Mammary epithelial cell (primary cell): Measurements from ENCODE around the gene RABGAP1L.

ENCODE experiments used
- CTCF ChIP-seq, 2 donors: IDR thresholded peaks in 1 of 2; conservative IDR thresholded peaks in 1 of 2; 2 replicates each; pipeline ENCODE4 v1.5.1; 2011 to 2012; ENCODE audit warnings: inconsistent platforms in 2 of 2, low read length in 2 of 2, mild to moderate bottlenecking in 2 of 2, control low read depth in 1 of 2, low read depth in 1 of 2; ENCODE audit not compliant: insufficient read depth in 1 of 2; ENCODE audit errors: extremely low read depth in 1 of 2
- EZH2 ChIP-seq: IDR thresholded peaks from 2 replicates; pipeline ENCODE4 v1.6.1; 2012; ENCODE audit warnings: low read length, inconsistent platforms, borderline replicate concordance

- TF ChIP-seq CTCF (conservative IDR thresholded peaks at IDR 0.05 in 1 of 2, IDR thresholded peaks at IDR 0.05 in 1 of 2; ENCODE audit: extremely low read depth in 1 of 2, insufficient read depth in 1 of 2, low read depth in 1 of 2, low read length in 2 of 2) (no peak), EZH2 (no peak)
Measured at GRCh38 chr1:174964261-174964971, 805.1 kb downstream of the RABGAP1L start.
